RWPE1 (cell line): ENCODE data around the gene RWDD3.

Experiments
- CTCF ChIA-PET: fragments of 350-600 bp; sonication (Branson Sonifier 250); formaldehyde crosslinking; extraction: SDS; loops from one replicate; lab custom pipeline; 2021; lab: Yijun Ruan, JAX
- POLR2A ChIA-PET: fragments of 400-600 bp; formaldehyde crosslinking; extraction: SDS; loops from one replicate; lab custom pipeline; 2020; ENCODE audit warnings: antibody characterized with exemption; ENCODE audit not compliant: low non-redundant PET; lab: Yijun Ruan, JAX
- DNase-seq: peaks from one replicate; pipeline ENCODE4 v3.0.0; 2012; ENCODE audit warnings: low spot score
- H3K27ac ChIP-seq: fragments of 450-650 bp; 2 replicates; pipeline ENCODE4 v1.5.1; 2017
- CTCF ChIP-seq: fragments of 450-650 bp; conservative IDR thresholded peaks from 2 replicates; pipeline ENCODE4 v1.5.1; 2017; ENCODE audit warnings: low read depth, mild to moderate bottlenecking

Gene RWDD3, protein sequence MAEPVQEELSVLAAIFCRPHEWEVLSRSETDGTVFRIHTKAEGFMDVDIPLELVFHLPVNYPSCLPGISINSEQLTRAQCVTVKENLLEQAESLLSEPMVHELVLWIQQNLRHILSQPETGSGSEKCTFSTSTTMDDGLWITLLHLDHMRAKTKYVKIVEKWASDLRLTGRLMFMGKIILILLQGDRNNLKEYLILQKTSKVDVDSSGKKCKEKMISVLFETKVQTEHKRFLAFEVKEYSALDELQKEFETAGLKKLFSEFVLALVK

DNA sequence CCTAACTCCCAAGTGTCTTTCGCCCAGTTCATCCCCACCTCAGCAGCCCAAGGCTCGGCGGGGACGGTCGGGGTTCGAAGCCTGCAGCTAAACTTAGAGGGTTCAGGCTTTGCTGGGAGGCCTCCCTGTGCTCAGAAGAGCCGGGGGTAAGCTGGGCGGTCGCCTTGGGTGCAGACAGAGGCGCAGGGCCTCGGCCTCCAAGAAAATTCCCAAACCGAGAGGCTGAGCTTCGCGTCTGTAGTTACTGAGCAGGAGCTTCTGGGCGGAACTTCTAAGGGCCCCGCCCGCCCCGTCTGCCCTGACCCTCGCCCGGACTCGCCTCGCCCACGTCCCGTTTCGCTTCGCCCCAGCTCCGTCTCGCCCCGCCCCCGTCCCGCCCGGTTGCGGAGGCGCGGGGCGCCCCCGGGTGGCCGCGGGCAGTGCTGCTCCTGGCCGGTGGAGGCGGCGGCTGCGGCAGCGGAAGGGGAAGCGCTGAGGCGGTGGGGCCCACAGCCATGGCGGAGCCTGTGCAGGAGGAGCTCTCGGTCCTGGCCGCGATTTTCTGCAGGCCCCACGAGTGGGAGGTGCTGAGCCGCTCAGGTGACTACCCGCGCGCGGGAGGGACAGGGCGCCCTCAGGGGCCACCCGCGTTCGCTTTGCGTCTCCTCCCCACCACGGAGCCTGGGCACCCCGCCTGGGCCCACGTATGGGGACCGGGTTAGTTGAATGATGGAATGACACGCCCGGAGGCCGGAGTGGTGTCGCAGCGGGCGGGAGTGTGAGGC lies at the start of gene RWDD3:
Gene RWDD3 (plus strand): TSS at position 474 of the 764 bp plus-strand sequence. CDS start 21 bp downstream, at position 495.
- ChIA-PET POLR2A (interaction anchor here (0.6 to 1.2 kb wide), 3 partner anchors 11 to 161 kb away, joined by 3 to 9 read pairs (median 4); partner anchors contain the start of gene ALG14), CTCF (interaction anchor here (0.6 to 1.4 kb wide), 13 partner anchors 10 to 380 kb away, joined by 3 to 9 read pairs (median 5); partner anchors contain the start of gene TLCD4)
- peak; percentile 89 for DNase-seq
- peak within 1 kb of the TSS; percentile 71 for H3K27ac ChIP-seq
- peak; percentile 95 for TF ChIP-seq CTCF

DNA sequence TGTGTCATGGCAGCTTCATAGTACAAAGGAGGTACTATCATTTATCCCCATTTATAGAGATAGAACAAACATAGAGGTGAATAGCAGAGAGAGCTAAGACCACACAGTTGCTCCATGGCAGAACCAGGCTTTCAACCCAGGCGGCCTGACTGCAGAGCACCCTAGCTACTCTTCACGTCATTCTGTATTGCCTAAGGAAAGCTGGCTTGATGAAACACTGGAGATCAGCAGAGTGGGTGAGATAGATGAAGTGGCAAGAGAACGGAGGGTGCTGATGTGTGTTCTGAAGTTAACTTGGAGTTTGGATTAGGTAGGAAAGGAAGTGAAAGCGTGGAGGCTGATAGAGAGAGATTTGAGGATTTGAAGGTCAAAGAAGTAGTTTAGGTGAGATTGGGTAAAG lies 47.9 kb upstream of the RWDD3 start:
- DNase-seq = no peak
- POLR2A ChIA-PET = no interaction called here
- CTCF ChIA-PET = no interaction called here
- no peak for TF ChIP-seq CTCF
- H3K27ac ChIP-seq = no peak overlapping the region

- no peak for TF ChIP-seq CTCF
- no peak for DNase-seq
- no peak overlapping the region for H3K27ac ChIP-seq
- ChIA-PET POLR2A (no interaction called here), CTCF (no interaction called here)
Observed at GRCh38 chr1:95193591-95193990, 40.4 kb upstream of the RWDD3 start.

DNA sequence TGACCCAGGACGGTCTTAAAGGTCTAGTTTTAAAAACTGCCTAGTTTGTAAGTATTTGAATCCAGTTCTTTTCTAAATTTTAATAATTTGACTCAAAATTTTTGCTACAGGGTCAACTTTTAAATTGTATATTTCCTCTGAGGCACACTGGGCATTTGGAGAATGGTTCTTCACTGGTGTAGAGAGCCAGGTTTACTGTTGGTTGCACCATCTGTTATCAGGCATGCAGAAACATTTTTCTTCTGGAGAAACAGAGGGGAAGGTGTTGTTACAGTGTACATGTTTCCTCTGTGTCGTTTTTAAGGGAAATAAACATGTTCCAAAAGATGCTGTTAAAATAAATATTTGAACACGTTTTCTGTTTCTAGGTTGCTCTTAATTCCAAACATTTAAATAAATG lies 39.0 kb upstream of the RWDD3 start:
- POLR2A ChIA-PET = no interaction called here
- TF ChIP-seq CTCF = no peak
- no peak overlapping the region for H3K27ac ChIP-seq
- DNase-seq = no peak
- CTCF ChIA-PET = no interaction called here

- no peak for TF ChIP-seq CTCF
- POLR2A ChIA-PET = no interaction called here
- H3K27ac ChIP-seq = no peak overlapping the region
- CTCF ChIA-PET = no interaction called here
- no peak for DNase-seq
Observed at GRCh38 chr1:95196017-95196416, 38.0 kb upstream of the RWDD3 start.

DNA sequence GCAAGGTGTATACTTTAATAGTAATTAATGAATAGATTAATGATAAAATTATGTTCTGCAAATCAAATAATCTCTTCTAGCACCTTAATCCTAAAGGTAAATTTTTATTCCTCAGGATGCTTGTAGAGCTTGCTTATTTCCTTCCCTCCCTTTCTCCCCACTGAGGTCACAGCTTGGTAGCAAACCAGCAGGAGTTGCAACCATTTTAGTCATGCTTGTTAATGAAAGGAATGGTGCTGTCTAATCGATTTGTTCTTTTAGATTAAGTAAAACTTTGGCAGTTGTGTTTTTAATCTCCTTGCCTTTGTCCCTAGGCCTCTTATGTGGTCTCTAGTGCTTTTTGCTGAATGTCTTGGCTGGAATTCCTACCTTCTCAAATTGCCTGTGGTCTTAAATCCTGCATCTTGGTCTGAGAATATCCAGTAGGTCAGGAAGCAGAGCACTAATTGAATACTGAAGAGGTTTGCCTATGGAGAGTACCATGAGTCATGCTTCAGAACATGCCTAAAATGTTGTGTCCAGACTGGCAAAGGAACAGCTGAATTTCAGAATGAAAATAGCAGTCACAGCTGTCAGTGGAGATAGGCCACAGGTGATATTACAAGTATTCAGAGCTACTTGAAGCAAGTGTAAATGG lies 36.3 kb upstream of the RWDD3 start:
- POLR2A ChIA-PET = no interaction called here
- no peak for TF ChIP-seq CTCF

More for the DNA sequence above, 36.3 kb upstream of the RWDD3 start:
- DNase-seq = peak; percentile 53
- CTCF ChIA-PET = no interaction called here
- H3K27ac ChIP-seq = no peak overlapping the region
